Mesendoderm (in vitro differentiated cells): Measurements from ENCODE around the gene SEC23A. TPM values are rescaled to one million over a fixed set of nuclear protein-coding genes. Genes with fewer than 3 reads are reported as not detected.
A peak's percentile ranks its signal among the peaks of the same experiment; 100 is the strongest.
"Not testable (repeated sequence)": the region's sequence is repeated elsewhere in the genome, so short reads cannot be mapped to it uniquely, and the experiment has no call there.

Experiments used
- DNase-seq: peaks from one replicate; pipeline ENCODE4 v3.0.0; 2013
- H2AK5ac ChIP-seq: 2 replicates; pipeline ENCODE4 v1.6.1; 2013; ENCODE audit warnings: low read length, inconsistent platforms
- H2BK120ac ChIP-seq: 2 replicates; pipeline ENCODE4 v1.6.1; 2013; ENCODE audit warnings: low read depth, mild to moderate bottlenecking, low read length, moderate library complexity, mixed read lengths
- H2BK15ac ChIP-seq: replicated peaks from 2 replicates; pipeline ENCODE4 v1.6.1; 2013; ENCODE audit warnings: low read depth, mild to moderate bottlenecking, moderate library complexity
- H2BK5ac ChIP-seq: 2 replicates; pipeline ENCODE4 v1.6.1; 2013; ENCODE audit warnings: low read length, inconsistent platforms
- H3K18ac ChIP-seq: 2 replicates; pipeline ENCODE4 v1.6.1; 2013; ENCODE audit warnings: mild to moderate bottlenecking, low read length, mixed read lengths
- H3K23ac ChIP-seq: one replicate; pipeline ENCODE4 v1.6.1; 2013; ENCODE audit warnings: low read length
- H3K27ac ChIP-seq: 2 replicates; pipeline ENCODE4 v1.5.1; 2013; ENCODE audit warnings: low read depth, mild to moderate bottlenecking, inconsistent platforms, low read length, moderate library complexity
- H3K27me3 ChIP-seq: 2 replicates; pipeline ENCODE4 v1.6.1; 2013; ENCODE audit warnings: low read length, control low read depth, mild to moderate bottlenecking, inconsistent platforms; ENCODE audit not compliant: insufficient read depth, poor library complexity
- H3K36me3 ChIP-seq: 2 replicates; pipeline ENCODE4 v1.6.1; 2013; ENCODE audit warnings: low read length, inconsistent platforms; ENCODE audit not compliant: control insufficient read depth, insufficient read depth
- H3K4ac ChIP-seq: one replicate; pipeline ENCODE4 v1.6.1; 2013; ENCODE audit warnings: low read depth, mild to moderate bottlenecking, low read length, moderate library complexity
- H3K4me1 ChIP-seq: 2 replicates; pipeline ENCODE4 v1.6.1; 2013; ENCODE audit warnings: low read depth, low read length, inconsistent platforms; ENCODE audit not compliant: control insufficient read depth
- H3K4me2 ChIP-seq: 2 replicates; pipeline ENCODE4 v1.6.1; 2013; ENCODE audit warnings: low read length
- H3K4me3 ChIP-seq: 2 replicates; pipeline ENCODE4 v1.5.1; 2013; ENCODE audit warnings: mild to moderate bottlenecking, low read length
- H3K56ac ChIP-seq: one replicate; pipeline ENCODE4 v1.6.1; 2013; ENCODE audit warnings: low read length
- H3K79me1 ChIP-seq: 2 replicates; pipeline ENCODE4 v1.6.1; 2013; ENCODE audit warnings: low read length, inconsistent platforms
- H3K79me2 ChIP-seq: 2 replicates; pipeline ENCODE4 v1.6.1; 2013; ENCODE audit warnings: mild to moderate bottlenecking, low read length; ENCODE audit not compliant: control insufficient read depth, insufficient read depth
- H3K9ac ChIP-seq: 2 replicates; pipeline ENCODE4 v1.6.1; 2013; ENCODE audit warnings: low read length, inconsistent platforms
- H4K5ac ChIP-seq: one replicate; pipeline ENCODE4 v1.6.1; 2013; ENCODE audit warnings: low read length
- H4K8ac ChIP-seq: one replicate; pipeline ENCODE4 v1.6.1; 2013; ENCODE audit warnings: low read depth, mild to moderate bottlenecking, control low read depth, low read length, moderate library complexity
- WGBS: extraction: QIAGEN DNeasy Blood & Tissue Kit; methylation state at CpG from one replicate; pipeline ENCODE4 v1.1.7; 2013; ENCODE audit warnings: low lambda C conversion rate, missing lambda C conversion rate; ENCODE audit not compliant: insufficient coverage; ENCODE audit errors: extremely low coverage; 5-methylcytosine and 5-hydroxymethylcytosine counted together
- polyA plus RNA-seq, 2 experiments: library from polyadenylated mRNA; stranded (reverse); fragments of 200-250 nt; gene quantifications; one replicate each; pipeline ENCODE4 v1.2.3, GENCODE V29; 2013

Gene SEC23A
- 28.2 TPM for polyA plus RNA-seq (2013, experiment 1 of 2)
- polyA plus RNA-seq (2013, experiment 2 of 2) = 26.7 TPM

- H2BK15ac ChIP-seq = no peak within 1 kb of the TSS
Measured at GRCh38 chr14:39102969-39103957, at the start of gene SEC23A. Gene SEC23A (minus strand): TSS chr14:39103235. CDS start chr14:39096118, 7,117 bp downstream.

DNA sequence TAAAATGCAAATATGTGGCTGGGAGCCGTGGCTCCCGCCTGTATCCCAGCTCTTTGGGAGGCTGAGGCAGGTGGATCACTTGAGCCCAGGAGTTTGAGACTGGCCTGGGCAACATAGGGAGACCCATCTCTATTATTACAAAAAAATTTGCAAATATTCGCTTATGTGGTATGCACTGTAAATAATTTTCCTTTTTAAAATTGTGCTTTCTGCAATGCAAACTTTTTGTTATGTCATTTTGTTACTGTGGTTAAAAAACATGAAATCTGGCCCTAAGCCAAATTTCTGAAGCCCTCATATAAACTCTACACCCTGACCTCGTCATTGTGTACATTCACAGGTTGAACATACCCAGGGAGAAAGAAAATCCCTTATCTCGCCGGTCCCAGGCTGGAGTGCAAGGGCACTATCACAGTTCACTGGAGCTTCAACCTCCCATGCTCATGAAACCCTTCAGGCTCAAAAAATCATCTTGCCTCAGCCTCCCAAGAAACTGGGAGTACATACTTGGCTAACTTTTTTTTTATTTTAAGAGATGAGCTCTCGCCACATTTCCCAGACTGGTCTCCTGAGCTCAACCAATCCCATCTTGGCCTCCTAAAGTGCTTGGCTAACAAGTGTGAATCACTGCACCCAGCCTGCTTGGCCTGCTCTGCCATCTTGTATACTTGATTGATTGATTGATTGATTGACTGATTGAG, 42.4 kb upstream of the SEC23A start:
- no peak overlapping the region for H4K8ac ChIP-seq
- no peak overlapping the region for H3K27ac ChIP-seq
- H3K36me3 ChIP-seq = no peaks in the 10 kb centered on the region
- no peak overlapping the region for H2BK120ac ChIP-seq
- H3K27me3 ChIP-seq = no peaks in the 10 kb centered on the region
- no peak for DNase-seq
- H3K23ac ChIP-seq = no peak overlapping the region
- no peak overlapping the region for H2BK5ac ChIP-seq
- no peak overlapping the region for H3K4ac ChIP-seq
- no peaks in the 10 kb centered on the region for H3K79me1 ChIP-seq
- no peak overlapping the region for H2BK15ac ChIP-seq
- WGBS = no CpG with 5 or more reads among the region's 7 CpGs
- no peaks in the 10 kb centered on the region for H3K79me2 ChIP-seq
- no peaks in the 10 kb centered on the region for H3K4me1 ChIP-seq
- no peak overlapping the region for H2AK5ac ChIP-seq
- H3K4me3 ChIP-seq = no peak overlapping the region
- H3K18ac ChIP-seq = no peak overlapping the region
- no peak overlapping the region for H3K4me2 ChIP-seq
- H3K56ac ChIP-seq = no peak overlapping the region
- no peak overlapping the region for H4K5ac ChIP-seq
- H3K9ac ChIP-seq = no peak overlapping the region

More at GRCh38 chr14:39102969-39103957, at the start of gene SEC23A:
- Histone ChIP-seq H2BK5ac (peak within 1 kb of the TSS; percentile 28), H4K5ac (no peak within 1 kb of the TSS), H3K56ac (peak within 1 kb of the TSS; percentile 93), H3K79me1 (peaks cover 3% of the 10 kb centered on the region), H2BK120ac (peak within 1 kb of the TSS; percentile 52), H3K23ac (no peak within 1 kb of the TSS), H3K9ac (peak within 1 kb of the TSS; percentile 79), H3K4me2 (peak within 1 kb of the TSS; percentile 94), H3K27ac (peak within 1 kb of the TSS; percentile 94), H3K18ac (peak within 1 kb of the TSS; percentile 98), H4K8ac (peak within 1 kb of the TSS; percentile 90), H3K4me1 (no peaks in the 10 kb centered on the region), H3K36me3 (no peaks in the 10 kb centered on the region), H3K4me3 (peak within 1 kb of the TSS; percentile 80), H3K79me2 (peaks cover 18% of the 10 kb centered on the region), H2AK5ac (no peak within 1 kb of the TSS), H3K27me3 (no peaks in the 10 kb centered on the region), H3K4ac (peak within 1 kb of the TSS; percentile 96)
- WGBS = no CpG with 5 or more reads among the region's 58 CpGs
- DNase-seq = peak; percentile 97

DNA sequence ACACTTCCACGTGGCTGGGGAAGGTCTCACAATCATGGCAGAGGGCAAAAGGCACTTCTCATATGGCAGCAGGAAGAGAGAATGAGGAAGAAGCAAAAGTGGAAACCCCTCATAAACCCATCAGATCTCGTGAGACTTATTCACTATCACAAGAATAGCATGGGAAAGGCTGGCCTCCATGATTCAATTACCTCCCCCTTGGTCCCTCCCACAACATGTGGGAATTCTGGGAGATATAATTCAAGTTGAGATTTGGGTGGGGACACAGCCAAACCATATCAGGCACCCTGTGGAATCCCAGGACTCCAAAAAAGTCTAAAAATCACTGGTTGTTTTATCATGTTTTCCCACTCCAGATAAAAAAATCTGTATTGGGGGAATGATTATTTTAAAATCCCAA, 40.2 kb upstream of the SEC23A start:
- H3K79me2 ChIP-seq, H3K56ac ChIP-seq, H3K27ac ChIP-seq, H3K4ac ChIP-seq, H3K9ac ChIP-seq, H3K79me1 ChIP-seq, H3K23ac ChIP-seq, H3K18ac ChIP-seq, DNase-seq, H2BK5ac ChIP-seq, H3K36me3 ChIP-seq, H3K27me3 ChIP-seq, H2BK120ac ChIP-seq, H3K4me3 ChIP-seq, H4K8ac ChIP-seq, H3K4me2 ChIP-seq, H3K4me1 ChIP-seq, H2BK15ac ChIP-seq, H2AK5ac ChIP-seq, H4K5ac ChIP-seq: not testable (repeated sequence)
- WGBS = no CpG with 5 or more reads among the region's 2 CpGs

GRCh38 chr14:39141623-39142022, 38.6 kb upstream of the SEC23A start:
- H3K18ac ChIP-seq = not testable (repeated sequence)

GRCh38 chr14:39140170-39140569, 37.1 kb upstream of the SEC23A start:
- no peak overlapping the region for H3K27ac ChIP-seq
- no peaks in the 10 kb centered on the region for H3K4me1 ChIP-seq
- no peak overlapping the region for H3K4me2 ChIP-seq
- H3K9ac ChIP-seq = no peak overlapping the region
- no peak overlapping the region for H3K4me3 ChIP-seq
- no CpG with 5 or more reads among the region's 3 CpGs for WGBS
- no peak overlapping the region for H4K5ac ChIP-seq
- H3K4ac ChIP-seq = no peak overlapping the region
- H3K36me3 ChIP-seq = no peaks in the 10 kb centered on the region
- H2BK5ac ChIP-seq = no peak overlapping the region
- no peak overlapping the region for H3K18ac ChIP-seq
- H3K27me3 ChIP-seq = no peaks in the 10 kb centered on the region
- no peak overlapping the region for H3K56ac ChIP-seq
- H2AK5ac ChIP-seq = no peak overlapping the region
- H3K23ac ChIP-seq = no peak overlapping the region
- DNase-seq = peak; percentile 23
- no peaks in the 10 kb centered on the region for H3K79me1 ChIP-seq
- no peak overlapping the region for H4K8ac ChIP-seq
- H2BK15ac ChIP-seq = no peak overlapping the region
- no peak overlapping the region for H2BK120ac ChIP-seq
- H3K79me2 ChIP-seq = no peaks in the 10 kb centered on the region

More at GRCh38 chr14:39141623-39142022, 38.6 kb upstream of the SEC23A start:
- H3K23ac ChIP-seq, H3K36me3 ChIP-seq, H3K56ac ChIP-seq, H2BK120ac ChIP-seq, H3K4me3 ChIP-seq, H3K79me2 ChIP-seq, H3K79me1 ChIP-seq, H3K27me3 ChIP-seq, H3K4ac ChIP-seq, H3K9ac ChIP-seq, H3K4me2 ChIP-seq, H4K5ac ChIP-seq, H2AK5ac ChIP-seq, H3K4me1 ChIP-seq, DNase-seq, H3K27ac ChIP-seq, H2BK5ac ChIP-seq, H4K8ac ChIP-seq, H2BK15ac ChIP-seq: not testable (repeated sequence)
- WGBS = no CpG with 5 or more reads among the region's 1 CpG
